ENCODE measurements around the gene FPR1. TPM values are rescaled to one million over a fixed set of nuclear protein-coding genes. Genes with fewer than 3 reads are reported as not detected.

Gene FPR1
- total and polyA plus RNA-seq, 2 of the 8 experiments (the other 6 are each of a cell fraction or from before 2014, with no cell fraction given), result 0.11 TPM; not detected in 1

- Histone ChIP-seq H3K9ac (replicated peaks in 1 of 4; ENCODE audit: extremely low read depth in 1 of 4, low read depth in 3 of 4, low read length in 3 of 4) (no peak overlapping the region), H3K36me3 (ENCODE audit: control insufficient read depth in 2 of 4, insufficient read depth in 4 of 4, low read length in 3 of 4) (no peaks in the 10 kb centered on the region), H4K91ac (replicated peaks; ENCODE audit: insufficient read length, low read length) (no peak overlapping the region), H4K20me1 (replicated peaks in 1 of 2; ENCODE audit: control insufficient read depth in 1 of 2, insufficient read depth in 2 of 2, low read length in 2 of 2) (no peaks in the 10 kb centered on the region), H3K23me2 (ENCODE audit: low read depth, low read length) (no peaks in the 10 kb centered on the region), H2BK20ac (ENCODE audit: low read length) (no peak overlapping the region), H3K4ac (replicated peaks; ENCODE audit: insufficient read length, low read depth, low read length) (no peak overlapping the region), H3K23ac (ENCODE audit: insufficient read length) (no peak overlapping the region), H3K14ac (ENCODE audit: insufficient read length) (no peak overlapping the region), H3K27ac (ENCODE audit: low read depth, low read length) (no peak overlapping the region), H2AK5ac (ENCODE audit: low read depth, low read length) (no peak overlapping the region), H3K56ac (replicated peaks; ENCODE audit: insufficient read length, low read depth, low read length) (no peak overlapping the region), H3K27me3 (replicated peaks in 1 of 4; ENCODE audit: control insufficient read depth in 3 of 4, extremely low read depth in 1 of 4, insufficient read depth in 3 of 4, low read length in 3 of 4) (peaks cover 0 to 3% (median 0%) of the 10 kb centered on the region in 4 experiments; a peak in 3 of 7 replicates), H2BK120ac (replicated peaks; ENCODE audit: low read depth, low read length) (no peak overlapping the region), H3K18ac (ENCODE audit: extremely low read depth, low read length) (no peak overlapping the region), H2BK15ac (ENCODE audit: low read length) (no peak overlapping the region), H3K4me1 (replicated peaks in 1 of 4; ENCODE audit: control insufficient read depth in 3 of 4, insufficient read depth in 4 of 4, low read length in 3 of 4) (0 out of 7 replicates have a peak, but pooled peaks cover 0 to 2% (median 0%) of the 10 kb centered on the region in 4 experiments), H3K4me3 (ENCODE audit: extremely low read depth in 1 of 4, insufficient read depth in 2 of 4, low read depth in 3 of 4, low read length in 4 of 4) (no peak overlapping the region), H3K79me1 (ENCODE audit: low read depth, low read length) (no peaks in the 10 kb centered on the region), H3K79me2 (ENCODE audit: control insufficient read depth in 1 of 2, insufficient read depth in 2 of 2, low read length in 2 of 2) (no peaks in the 10 kb centered on the region), H4K8ac (ENCODE audit: extremely low read depth, insufficient read depth, low read length) (no peak overlapping the region), H4K5ac (ENCODE audit: insufficient read length, low read depth, low read length) (no peak overlapping the region), H2AFZ (ENCODE audit: low read length) (no peak overlapping the region), H3K4me2 (ENCODE audit: insufficient read depth in 1 of 2, low read depth in 2 of 2, low read length in 2 of 2) (no peak overlapping the region), H2BK12ac (ENCODE audit: low read depth, low read length) (no peak overlapping the region), H3K9me3 (ENCODE audit: insufficient read depth in 2 of 2, low read depth in 1 of 2, low read length in 1 of 2) (no peaks in the 10 kb centered on the region), H2BK5ac (ENCODE audit: low read depth, low read length) (no peak overlapping the region)
- ChIA-PET POLR2A (ENCODE audit: partially characterized antibody) (interaction anchor here (0.7 to 2.0 kb wide), 2 partner anchors 10 to 315 kb away, joined by 3 to 4 read pairs; no protein-coding TSS in a partner anchor), CTCF (ENCODE audit: partially characterized antibody) (interaction anchor here (1.1 to 3.2 kb wide), 5 partner anchors 9 to 70 kb away, joined by 3 to 14 read pairs (median 3); no protein-coding TSS in a partner anchor)
- FAIRE-seq (no peak), DNase-seq (ENCODE audit: low read depth in 1 of 2, low spot score in 2 of 2) (no peak)
- 97% methylated on average over 2 of the region's 2 CpGs; no CpG with 5 or more reads in 1 of the 2 experiments for WGBS, 2 experiments (ENCODE audit: extremely low coverage in 1 of 2, insufficient coverage in 1 of 2, insufficient read length in 1 of 2, insufficient replicate concordance in 2 of 2, low coverage in 1 of 2, low lambda C conversion rate in 2 of 2, missing lambda C conversion rate in 1 of 2)
- TF ChIP-seq FOSL1 (IDR thresholded peaks at IDR 0.05; ENCODE audit: insufficient read depth, low read depth, low read length), result no peak
- no peak for TF ChIP-seq YY1 (IDR thresholded peaks at IDR 0.05; ENCODE audit: low read depth, low read length)
Measured at GRCh38 chr19:51710163-51710562, 41.5 kb downstream of the FPR1 start.
